Activated CD4-positive, alpha-beta memory T cell treated with anti-CD3 and anti-CD28 coated beads, Interleukin-2, amount 10 ng/mL, durations not matched to agents 7 days and 5 days (primary cell): ENCODE measurements around the gene CDH13. TPM values are rescaled to one million over a fixed set of nuclear protein-coding genes. Genes with fewer than 3 reads are reported as not detected.

Experiments used
- CTCF ChIA-PET: fragments of 350-600 bp; sonication (Branson Sonifier 250); formaldehyde crosslinking; loops from one replicate; lab custom pipeline; 2021; ENCODE audit warnings: antibody characterized with exemption, inconsistent platforms; lab: Charles Lee
- POLR2A ChIA-PET: fragments of 350-600 bp; sonication (Branson Sonifier 250); formaldehyde crosslinking; loops from one replicate; lab custom pipeline; 2021; ENCODE audit warnings: antibody characterized with exemption; lab: Charles Lee
- DNase-seq: peaks from one replicate; pipeline ENCODE4 v3.0.0-alpha.2; 2020
- H3K27ac Mint-ChIP-seq: one replicate; pipeline ENCODE4 v1.8.0; 2021; ENCODE audit warnings: mild to moderate bottlenecking, mixed read lengths
- H3K27me3 Mint-ChIP-seq: one replicate; pipeline ENCODE4 v1.8.0; 2021; ENCODE audit warnings: mixed read lengths
- H3K36me3 Mint-ChIP-seq: one replicate; pipeline ENCODE4 v1.8.0; 2021; ENCODE audit warnings: low read depth, mixed read lengths
- H3K4me1 Mint-ChIP-seq: one replicate; pipeline ENCODE4 v1.8.0; 2021; ENCODE audit warnings: mixed read lengths
- H3K4me3 Mint-ChIP-seq: one replicate; pipeline ENCODE4 v1.8.0; 2021; ENCODE audit warnings: mild to moderate bottlenecking, mixed read lengths
- H3K9me3 Mint-ChIP-seq: one replicate; pipeline ENCODE4 v1.8.0; 2021; ENCODE audit warnings: mixed read lengths
- total RNA-seq, 2 experiments: library from RNA; stranded (reverse); gene quantifications; one replicate each; pipeline ENCODE4 v1.2.3, GENCODE V29; 2021

Gene CDH13
- not detected for total RNA-seq

DNA sequence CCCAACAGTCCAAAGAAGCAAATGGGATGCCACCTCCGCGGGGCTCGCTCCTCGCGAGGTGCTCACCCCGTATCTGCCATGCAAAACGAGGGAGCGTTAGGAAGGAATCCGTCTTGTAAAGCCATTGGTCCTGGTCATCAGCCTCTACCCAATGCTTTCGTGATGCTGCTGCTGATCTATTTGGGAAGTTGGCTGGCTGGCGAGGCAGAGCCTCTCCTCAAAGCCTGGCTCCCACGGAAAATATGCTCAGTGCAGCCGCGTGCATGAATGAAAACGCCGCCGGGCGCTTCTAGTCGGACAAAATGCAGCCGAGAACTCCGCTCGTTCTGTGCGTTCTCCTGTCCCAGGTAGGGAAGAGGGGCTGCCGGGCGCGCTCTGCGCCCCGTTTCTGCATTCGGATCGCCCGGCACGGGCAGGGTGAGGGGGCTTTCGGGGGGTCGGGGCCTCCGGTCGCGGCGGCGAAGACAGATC is at the start of gene CDH13:
Gene CDH13, plus strand, starts transcription at position 179 of the 471 bp plus-strand sequence.
- peaks cover 82% of the 10 kb centered on the region for H3K27me3 Mint-ChIP-seq
- H3K4me3 Mint-ChIP-seq: no peak within 1 kb of the TSS
- H3K36me3 Mint-ChIP-seq: no peaks in the 10 kb centered on the region
- H3K9me3 Mint-ChIP-seq: no peaks in the 10 kb centered on the region
- DNase-seq: no peak
- no peak within 1 kb of the TSS for H3K27ac Mint-ChIP-seq
- ChIA-PET POLR2A (no interaction called here), CTCF (no interaction called here)
- no peaks in the 10 kb centered on the region for H3K4me1 Mint-ChIP-seq

- no peaks in the 10 kb centered on the region for H3K36me3 Mint-ChIP-seq
- no peaks in the 10 kb centered on the region for H3K4me1 Mint-ChIP-seq
- peaks cover 5% of the 10 kb centered on the region for H3K27me3 Mint-ChIP-seq
- H3K4me3 Mint-ChIP-seq: no peak overlapping the region
- ChIA-PET CTCF (no interaction called here), POLR2A (no interaction called here)
- H3K9me3 Mint-ChIP-seq: no peaks in the 10 kb centered on the region
- H3K27ac Mint-ChIP-seq: no peak overlapping the region
- DNase-seq: no peak
Observed at GRCh38 chr16:82580298-82580890, 46.4 kb upstream of the CDH13 start.

DNA sequence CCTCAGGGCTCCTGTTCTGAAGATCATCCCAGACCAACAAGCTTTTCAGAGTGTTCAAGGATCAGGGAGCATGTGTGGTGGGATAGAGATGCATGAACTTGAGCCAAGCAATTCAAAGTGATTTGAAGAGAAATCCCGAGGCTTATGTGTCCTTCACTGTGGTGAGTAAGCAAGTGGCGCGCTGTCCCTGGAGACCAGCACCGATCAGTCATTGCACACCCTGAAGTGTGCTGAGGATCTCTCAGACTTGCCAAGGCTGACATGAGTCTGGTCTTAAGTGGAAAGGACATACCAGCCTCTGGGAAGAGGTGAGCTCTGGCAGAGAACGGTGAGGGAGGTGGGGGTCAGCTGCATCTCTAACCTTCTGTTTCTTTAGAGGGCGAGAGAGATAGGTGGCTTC is 43.8 kb upstream of the CDH13 start:
- POLR2A ChIA-PET: no interaction called here
- Mint-ChIP-seq H3K36me3 (no peaks in the 10 kb centered on the region), H3K4me3 (no peak overlapping the region), H3K9me3 (no peaks in the 10 kb centered on the region), H3K4me1 (no peaks in the 10 kb centered on the region), H3K27ac (no peak overlapping the region), H3K27me3 (peaks cover 2% of the 10 kb centered on the region)
- CTCF ChIA-PET: no interaction called here
- DNase-seq: no peak

GRCh38 chr16:82583422-82583821 is 43.3 kb upstream of the CDH13 start:
- Mint-ChIP-seq H3K27me3 (peaks cover 2% of the 10 kb centered on the region), H3K9me3 (no peaks in the 10 kb centered on the region), H3K27ac (no peak overlapping the region), H3K4me1 (no peaks in the 10 kb centered on the region), H3K4me3 (no peak overlapping the region), H3K36me3 (no peaks in the 10 kb centered on the region)
- POLR2A ChIA-PET: no interaction called here
- DNase-seq: no peak
- CTCF ChIA-PET: no interaction called here

DNA sequence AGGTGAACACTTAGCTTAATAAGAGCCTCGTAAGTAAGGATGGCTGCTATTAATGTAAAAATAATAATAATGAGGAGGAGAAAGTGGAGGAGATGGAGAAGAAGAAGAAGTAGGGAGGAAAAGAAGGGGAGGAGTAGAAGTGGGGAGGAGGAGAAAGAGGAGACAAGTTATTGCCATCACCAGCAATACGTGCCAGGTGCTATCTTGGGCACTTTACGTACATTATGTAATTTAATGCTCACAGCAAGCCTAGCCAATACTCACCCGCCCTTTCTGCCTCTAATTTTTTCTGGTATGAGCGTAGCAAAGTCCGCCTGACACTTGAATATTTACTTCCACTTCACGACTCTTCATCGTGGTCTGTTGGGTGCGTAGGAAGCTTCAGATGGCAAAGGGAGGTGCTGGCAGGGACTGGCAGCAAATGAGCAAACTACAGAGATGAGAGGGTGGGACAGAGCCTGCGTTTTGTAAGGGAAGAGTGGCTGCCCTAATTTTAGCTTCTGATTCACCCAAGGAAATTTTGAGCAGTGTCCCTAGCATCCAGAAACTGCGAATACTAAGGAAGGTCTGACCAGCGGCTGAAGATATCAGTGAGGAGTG is 42.1 kb upstream of the CDH13 start:
- ChIA-PET POLR2A (no interaction called here), CTCF (no interaction called here)
- no peaks in the 10 kb centered on the region for H3K4me1 Mint-ChIP-seq
- H3K4me3 Mint-ChIP-seq: no peak overlapping the region
- no peaks in the 10 kb centered on the region for H3K36me3 Mint-ChIP-seq
- H3K9me3 Mint-ChIP-seq: no peaks in the 10 kb centered on the region
- peaks cover 2% of the 10 kb centered on the region for H3K27me3 Mint-ChIP-seq
- H3K27ac Mint-ChIP-seq: no peak overlapping the region
- no peak for DNase-seq

DNA sequence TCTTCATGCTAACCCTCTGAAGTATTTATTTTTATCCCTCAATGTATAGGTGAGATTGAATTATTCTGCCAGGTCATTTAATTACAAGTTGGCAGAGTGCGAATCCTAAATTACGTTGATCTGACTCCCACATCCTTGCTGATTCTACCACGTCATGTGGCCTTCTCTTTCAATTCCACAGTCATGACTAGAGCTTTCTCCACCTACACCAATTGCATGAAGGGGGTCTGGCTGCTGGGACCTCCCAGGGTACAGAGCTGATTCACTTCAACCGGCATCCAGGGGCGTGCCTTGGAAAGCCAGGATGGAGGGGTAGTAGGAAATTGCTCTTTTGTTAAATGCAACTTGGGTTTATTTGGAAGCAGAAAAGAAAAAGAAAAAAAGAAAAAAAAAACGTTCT is 41.1 kb upstream of the CDH13 start:
- ChIA-PET POLR2A (no interaction called here), CTCF (no interaction called here)
- Mint-ChIP-seq H3K9me3 (no peaks in the 10 kb centered on the region), H3K27me3 (no peaks in the 10 kb centered on the region), H3K27ac (no peak overlapping the region), H3K36me3 (no peaks in the 10 kb centered on the region), H3K4me1 (no peaks in the 10 kb centered on the region), H3K4me3 (no peak overlapping the region)
- no peak for DNase-seq

GRCh38 chr16:82586130-82586529 is 40.6 kb upstream of the CDH13 start:
- no peak for DNase-seq
- H3K9me3 Mint-ChIP-seq: no peaks in the 10 kb centered on the region
- H3K36me3 Mint-ChIP-seq: no peaks in the 10 kb centered on the region
- ChIA-PET POLR2A (no interaction called here), CTCF (no interaction called here)
- no peaks in the 10 kb centered on the region for H3K27me3 Mint-ChIP-seq
- H3K4me1 Mint-ChIP-seq: no peaks in the 10 kb centered on the region
- no peak overlapping the region for H3K27ac Mint-ChIP-seq
- H3K4me3 Mint-ChIP-seq: no peak overlapping the region

DNA sequence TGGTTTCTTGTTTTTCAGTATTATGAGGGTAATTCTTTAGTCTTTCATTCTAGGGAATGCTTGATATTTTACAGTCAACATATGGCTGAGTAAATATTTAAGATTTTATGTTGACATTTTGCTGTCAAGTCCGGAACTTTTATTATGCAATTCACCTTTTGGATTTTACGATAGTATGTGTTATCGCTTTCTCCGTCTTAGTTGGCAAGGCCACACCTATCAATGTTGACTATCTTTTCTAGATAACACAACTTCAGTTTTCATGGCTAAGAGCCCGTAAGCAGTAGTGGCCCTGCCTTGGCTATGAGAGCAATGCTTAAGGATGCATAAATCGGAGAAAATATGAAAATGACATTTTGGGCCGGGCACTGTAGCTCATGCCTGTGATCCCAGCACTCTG is 39.5 kb upstream of the CDH13 start:
- no peaks in the 10 kb centered on the region for H3K4me1 Mint-ChIP-seq
- no peak overlapping the region for H3K27ac Mint-ChIP-seq
- H3K9me3 Mint-ChIP-seq: no peaks in the 10 kb centered on the region
- POLR2A ChIA-PET: no interaction called here
- H3K27me3 Mint-ChIP-seq: no peaks in the 10 kb centered on the region
- H3K4me3 Mint-ChIP-seq: no peak overlapping the region
- DNase-seq: no peak
- CTCF ChIA-PET: no interaction called here
- H3K36me3 Mint-ChIP-seq: no peaks in the 10 kb centered on the region

- POLR2A ChIA-PET: no interaction called here
- CTCF ChIA-PET: no interaction called here
- Mint-ChIP-seq H3K27ac (no peak overlapping the region), H3K9me3 (no peaks in the 10 kb centered on the region), H3K4me1 (no peaks in the 10 kb centered on the region), H3K27me3 (no peaks in the 10 kb centered on the region), H3K36me3 (no peaks in the 10 kb centered on the region), H3K4me3 (no peak overlapping the region)
- no peak for DNase-seq
Observed at GRCh38 chr16:82589407-82589806, 37.4 kb upstream of the CDH13 start.

- Mint-ChIP-seq H3K36me3 (no peaks in the 10 kb centered on the region), H3K27me3 (peaks cover 13% of the 10 kb centered on the region), H3K27ac (no peak overlapping the region), H3K4me3 (no peak overlapping the region), H3K4me1 (no peaks in the 10 kb centered on the region), H3K9me3 (no peaks in the 10 kb centered on the region)
- CTCF ChIA-PET: no interaction called here
- POLR2A ChIA-PET: no interaction called here
- DNase-seq: no peak
Observed at GRCh38 chr16:82594114-82594513, 32.7 kb upstream of the CDH13 start.

DNA sequence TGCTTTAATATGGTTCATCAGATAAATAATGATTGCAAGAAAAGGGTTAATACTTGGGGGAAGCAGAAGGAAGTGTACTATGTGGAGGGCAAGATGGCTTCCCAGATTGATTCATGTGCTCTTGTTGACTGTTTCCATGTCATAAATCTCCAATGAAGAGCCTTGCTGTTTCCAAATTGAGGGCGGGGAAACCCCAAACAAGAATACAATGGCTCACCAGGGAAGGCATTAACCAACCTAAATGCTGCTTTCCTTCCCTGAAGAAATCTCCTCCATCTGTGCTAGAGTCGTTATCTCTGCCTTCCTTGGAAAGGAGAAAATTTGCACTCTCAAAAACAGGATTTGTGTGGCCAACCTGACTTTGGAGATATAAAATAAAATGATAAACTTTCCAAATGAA is 28.0 kb upstream of the CDH13 start:
- Mint-ChIP-seq H3K27ac (no peak overlapping the region), H3K27me3 (peaks cover 13% of the 10 kb centered on the region), H3K9me3 (no peaks in the 10 kb centered on the region), H3K36me3 (no peaks in the 10 kb centered on the region), H3K4me1 (no peaks in the 10 kb centered on the region), H3K4me3 (no peak overlapping the region)
- CTCF ChIA-PET: no interaction called here
- POLR2A ChIA-PET: no interaction called here
- no peak for DNase-seq

DNA sequence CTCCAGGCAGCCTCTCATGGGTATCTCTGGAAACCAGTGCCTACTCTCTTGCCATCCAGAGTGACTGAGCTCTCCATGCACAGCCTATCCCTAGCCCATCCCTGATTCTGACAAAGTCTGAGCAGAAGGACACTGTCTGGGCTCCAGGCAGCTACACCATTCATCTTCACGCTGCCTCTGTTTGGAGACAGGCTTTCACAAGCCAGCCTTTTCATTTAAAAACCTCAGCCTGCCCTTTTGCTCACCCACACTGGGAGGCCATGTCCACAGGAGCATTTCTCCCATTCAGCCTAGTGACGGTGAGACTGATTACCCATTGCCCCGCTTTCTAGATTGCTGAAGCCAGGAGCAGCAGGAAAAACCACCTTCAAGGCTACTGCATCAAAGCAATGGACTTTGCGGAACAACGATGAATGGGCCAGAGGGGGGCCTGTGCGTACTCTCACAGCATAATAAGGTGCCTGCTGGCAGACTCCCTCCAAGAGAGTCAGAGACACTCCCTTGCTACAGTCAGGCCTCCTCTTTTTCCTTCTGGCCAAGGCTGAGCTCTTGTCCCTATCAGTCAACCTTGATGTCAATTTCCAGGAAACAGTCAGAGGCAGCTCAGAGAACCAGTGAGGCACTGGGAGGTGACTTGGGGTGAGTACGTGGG is 24.7 kb upstream of the CDH13 start:
- ChIA-PET CTCF (no interaction called here), POLR2A (no interaction called here)
- H3K4me3 Mint-ChIP-seq: no peak overlapping the region
- H3K36me3 Mint-ChIP-seq: no peaks in the 10 kb centered on the region
- H3K9me3 Mint-ChIP-seq: no peaks in the 10 kb centered on the region
- no peaks in the 10 kb centered on the region for H3K4me1 Mint-ChIP-seq
- no peak overlapping the region for H3K27ac Mint-ChIP-seq
- H3K27me3 Mint-ChIP-seq: peaks cover 8% of the 10 kb centered on the region
- DNase-seq: no peak

DNA sequence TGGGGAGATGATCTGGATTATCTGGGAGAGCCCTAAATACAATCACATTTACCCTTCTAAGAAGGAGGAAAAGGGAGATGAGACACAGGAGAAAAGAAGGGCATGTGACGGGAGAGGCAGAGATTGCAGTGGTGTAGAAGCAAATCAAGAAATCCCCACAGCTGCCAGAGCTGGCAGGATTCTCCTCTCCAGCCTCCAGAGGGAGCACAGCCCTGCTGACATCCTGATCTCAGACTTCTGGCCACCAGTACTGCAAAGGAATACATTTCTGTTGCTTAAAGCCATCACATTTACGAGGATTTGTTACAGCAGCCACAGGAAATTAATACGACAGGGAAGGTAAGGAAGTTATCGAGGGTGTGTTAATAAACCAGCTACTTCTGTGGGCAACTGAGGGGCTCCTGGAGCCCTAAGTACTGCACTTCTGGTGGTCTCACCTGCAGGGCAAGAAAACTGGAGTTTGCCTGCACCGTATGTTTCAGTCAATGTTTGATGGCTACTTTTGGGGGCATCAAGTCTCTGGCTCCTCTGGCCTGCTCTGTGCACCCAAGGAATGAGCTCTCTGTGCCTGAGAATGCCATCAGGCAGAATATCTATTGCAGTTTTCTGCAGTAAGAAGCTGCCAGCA is 22.9 kb upstream of the CDH13 start:
- ChIA-PET CTCF (no interaction called here), POLR2A (no interaction called here)
- no peaks in the 10 kb centered on the region for H3K36me3 Mint-ChIP-seq
- H3K27me3 Mint-ChIP-seq: peaks cover 2% of the 10 kb centered on the region
- no peak for DNase-seq
- H3K9me3 Mint-ChIP-seq: no peaks in the 10 kb centered on the region
- no peak overlapping the region for H3K27ac Mint-ChIP-seq
- H3K4me3 Mint-ChIP-seq: no peak overlapping the region
- H3K4me1 Mint-ChIP-seq: no peaks in the 10 kb centered on the region
